ENCODE data around the gene HPCAL1. TPM values are rescaled to one million over a fixed set of nuclear protein-coding genes. Genes with fewer than 3 reads are reported as not detected.

The HPCAL1 gene
- total and polyA plus RNA-seq, 8 donors: 22.1 to 32.7 (median 26.4) TPM

- peak; percentile 74 to 82 (median 78) for ATAC-seq
- no peaks in the 10 kb centered on the region for H3K27me3 ChIP-seq
- intact Hi-C loops (cut with DNase I): loop anchor here in 1 of 3 donors (10.0 kb wide), 1 partner anchor 109 kb away; the partner anchor contains the start of gene HPCAL1
These were observed 111.3 kb downstream of the HPCAL1 start for GRCh38 chr2:10413991-10414451.

GRCh38 chr2:10414591-10414990 lies 111.9 kb downstream of the HPCAL1 start:
- H3K4me3 ChIP-seq: no peak overlapping the region
- 40 to 42% methylated on average over 10 of the region's 10 CpGs for WGBS, 2 donors
- intact Hi-C loops (cut with DNase I): loop anchor here in 1 of 3 donors (10.0 kb wide), 1 partner anchor 110 kb away; the partner anchor contains the start of gene HPCAL1
- FAIRE-seq: no peak
- DNase-seq: peak in 2 of 6 donors; percentile 39 to 64
- peaks cover 18 to 27% (median 19%) of the 10 kb centered on the region in 3 donors for H3K4me1 ChIP-seq
- H3K9me3 ChIP-seq: no peaks in the 10 kb centered on the region
- peak in 3 of 4 donors; percentile 7 to 30 (median 17) for ATAC-seq
- peaks cover 0 to under 1% (median 0%) of the 10 kb centered on the region in 3 donors for H3K36me3 ChIP-seq
- H3K27ac ChIP-seq: peak overlapping the region; percentile 46 to 73 (median 62)
- no peaks in the 10 kb centered on the region for H3K27me3 ChIP-seq
- TF ChIP-seq CTCF (IDR thresholded peaks at IDR 0.05): no peak

More at GRCh38 chr2:10413991-10414451, 111.3 kb downstream of the HPCAL1 start:
- Histone ChIP-seq H3K36me3 (no peaks in the 10 kb centered on the region), H3K27ac (peak overlapping the region; percentile 46 to 73 (median 62)), H3K4me1 (peaks cover 19 to 31% (median 21%) of the 10 kb centered on the region in 3 donors), H3K4me3 (no peak overlapping the region), H3K9me3 (no peaks in the 10 kb centered on the region)
- DNase-seq: peak in 5 of 6 donors; percentile 79 to 90 (median 83)
- no peak for FAIRE-seq
- no peak for TF ChIP-seq CTCF (IDR thresholded peaks at IDR 0.05)
- WGBS, 2 donors: 19 to 20% methylated on average over 7 of the region's 7 CpGs

- no peak overlapping the region for H3K4me3 ChIP-seq
- H3K27me3 ChIP-seq: no peaks in the 10 kb centered on the region
- H3K27ac ChIP-seq: peak overlapping the region in 3 of 4 donors; percentile 57 to 73 (median 67)
- DNase-seq (peak in 1 of 6 donors; percentile 63), ATAC-seq (peak in 3 of 4 donors; percentile 6 to 18 (median 16)), FAIRE-seq (no peak)
- 49 to 64% methylated on average over 7 to 8 of the region's 8 CpGs for WGBS, 2 donors
- H3K4me1 ChIP-seq: peaks cover 18 to 27% (median 19%) of the 10 kb centered on the region in 3 donors
- peaks cover 0 to 5% (median 0%) of the 10 kb centered on the region in 3 donors for H3K36me3 ChIP-seq
- intact Hi-C loops (cut with DNase I): loop anchor here in 1 of 3 donors (10.0 kb wide), 1 partner anchor 110 kb away; the partner anchor contains the start of gene HPCAL1
- no peaks in the 10 kb centered on the region for H3K9me3 ChIP-seq
- TF ChIP-seq CTCF (IDR thresholded peaks at IDR 0.05): no peak
These were observed 112.3 kb downstream of the HPCAL1 start for GRCh38 chr2:10415048-10415447.

GRCh38 chr2:10415640-10416039 lies 112.9 kb downstream of the HPCAL1 start:
- DNase-seq: peak in 3 of 6 donors; percentile 74 to 88 (median 75)

More at GRCh38 chr2:10415640-10416039, 112.9 kb downstream of the HPCAL1 start:
- H3K27ac ChIP-seq: peak overlapping the region in 1 of 4 donors; percentile 5
- FAIRE-seq (no peak), ATAC-seq (no peak)
- no peaks in the 10 kb centered on the region for H3K27me3 ChIP-seq
- 46 to 59% methylated on average over 12 of the region's 12 CpGs for WGBS, 2 donors
- H3K36me3 ChIP-seq: peaks cover 0 to 5% (median 0%) of the 10 kb centered on the region in 3 donors
- H3K4me1 ChIP-seq: peaks cover 18 to 27% (median 19%) of the 10 kb centered on the region in 3 donors
- no peak overlapping the region for H3K4me3 ChIP-seq
- no peaks in the 10 kb centered on the region for H3K9me3 ChIP-seq
- TF ChIP-seq CTCF (IDR thresholded peaks at IDR 0.05): no peak
- intact Hi-C loops (cut with DNase I): loop anchor here in 1 of 3 donors (10.0 kb wide), 1 partner anchor 111 kb away; the partner anchor contains the start of gene HPCAL1
